Dermis microvascular lymphatic vessel endothelial cell (primary cell): ENCODE data around the gene SCIMP. TPM values are rescaled to one million over a fixed set of nuclear protein-coding genes. Genes with fewer than 3 reads are reported as not detected.
A peak's percentile ranks its signal among the peaks of the same experiment; 100 is the strongest.
"Not testable (repeated sequence)": the region's sequence is repeated elsewhere in the genome, so short reads cannot be mapped to it uniquely, and the experiment has no call there.

Experiments
- DNase-seq, 2 donors: peaks; one replicate each; pipeline versions ENCODE4 v3.0.0 to v3.0.0-alpha.2; 2010; ENCODE audit warnings: low read depth in 2 of 2
- total RNA-seq: library from RNA; depleted of rRNA; stranded (reverse); fragments of >200 nt; gene quantifications from 2 replicates; pipeline ENCODE4 v1.2.1, GENCODE V29; 2014

Gene SCIMP
- total RNA-seq, result not detected in 2 replicates

GRCh38 chr17:5234645-5235576, at the start of gene SCIMP:
TSS of gene SCIMP (minus strand) at chr17:5234860. CDS start at chr17:5234755, 105 bp downstream.
- DNase-seq, result no peak

GRCh38 chr17:5283571-5284315, 49.1 kb upstream of the SCIMP start:
- DNase-seq, result peak in 1 of 2 donors; percentile 13

- DNase-seq, result no peak
Measured at GRCh38 chr17:5282642-5283217, 48.1 kb upstream of the SCIMP start.

GRCh38 chr17:5281814-5282641, 47.4 kb upstream of the SCIMP start, which contains the start of gene RABEP1:
TSS of gene RABEP1 (plus strand) at chr17:5282284. CDS start at chr17:5282487, 203 bp downstream.
- peak; percentile 76 to 93 for DNase-seq

- DNase-seq, result no peak
Measured at GRCh38 chr17:5272322-5272721, 37.7 kb upstream of the SCIMP start.

- DNase-seq, result no peak
Measured at GRCh38 chr17:5269241-5269960, 34.7 kb upstream of the SCIMP start.

- no peak for DNase-seq
Measured at GRCh38 chr17:5264893-5265292, 30.2 kb upstream of the SCIMP start.

GRCh38 chr17:5263441-5263840, 28.8 kb upstream of the SCIMP start:
- DNase-seq, result no peak

GRCh38 chr17:5262416-5262991, 27.8 kb upstream of the SCIMP start:
- DNase-seq, result no peak

GRCh38 chr17:5260542-5260941, 25.9 kb upstream of the SCIMP start:
- DNase-seq, result no peak

GRCh38 chr17:5257124-5257523, 22.5 kb upstream of the SCIMP start:
- DNase-seq, result no peak

GRCh38 chr17:5254903-5255521, 20.4 kb upstream of the SCIMP start:
- DNase-seq, result no peak

- no peak for DNase-seq
Measured at GRCh38 chr17:5254414-5254813, 19.8 kb upstream of the SCIMP start.

- DNase-seq, result peak; percentile 61 to 71
Measured at GRCh38 chr17:5249615-5250014, 15.0 kb upstream of the SCIMP start.

GRCh38 chr17:5248821-5249479, 14.3 kb upstream of the SCIMP start:
- DNase-seq, result no peak

GRCh38 chr17:5247621-5248020, 13.0 kb upstream of the SCIMP start:
- DNase-seq, result no peak

GRCh38 chr17:5241861-5242671, 7.4 kb upstream of the SCIMP start:
- DNase-seq, result no peak

- not testable (repeated sequence) for DNase-seq
Measured at GRCh38 chr17:5239769-5240168, 5.1 kb upstream of the SCIMP start.
